ENCODE data around the gene ZNF862. TPM values are rescaled to one million over a fixed set of nuclear protein-coding genes. Genes with fewer than 3 reads are reported as not detected.

ZNF862 gene
- total and polyA plus RNA-seq, 2 of the 13 experiments (the other 11 are each of a cell fraction or from before 2014, with no cell fraction given), result 0.89 to 2.0 TPM

- TF ChIP-seq ZNF746 (CRISPR knock-in tag; IDR thresholded peaks at IDR 0.05) (no peak), ARNT (IDR thresholded peaks at IDR 0.05) (no peak), TOPORS (CRISPR knock-in tag; IDR thresholded peaks at IDR 0.05) (no peak), GABPA (IDR thresholded peaks at IDR 0.05; ENCODE audit: low read depth, low read length) (no peak), GABPA (CRISPR knock-in tag; IDR thresholded peaks at IDR 0.05; ENCODE audit: low read depth) (no peak)
These were observed 43.0 kb upstream of the ZNF862 start (continued) for GRCh38 chr7:149795126-149795525.

DNA sequence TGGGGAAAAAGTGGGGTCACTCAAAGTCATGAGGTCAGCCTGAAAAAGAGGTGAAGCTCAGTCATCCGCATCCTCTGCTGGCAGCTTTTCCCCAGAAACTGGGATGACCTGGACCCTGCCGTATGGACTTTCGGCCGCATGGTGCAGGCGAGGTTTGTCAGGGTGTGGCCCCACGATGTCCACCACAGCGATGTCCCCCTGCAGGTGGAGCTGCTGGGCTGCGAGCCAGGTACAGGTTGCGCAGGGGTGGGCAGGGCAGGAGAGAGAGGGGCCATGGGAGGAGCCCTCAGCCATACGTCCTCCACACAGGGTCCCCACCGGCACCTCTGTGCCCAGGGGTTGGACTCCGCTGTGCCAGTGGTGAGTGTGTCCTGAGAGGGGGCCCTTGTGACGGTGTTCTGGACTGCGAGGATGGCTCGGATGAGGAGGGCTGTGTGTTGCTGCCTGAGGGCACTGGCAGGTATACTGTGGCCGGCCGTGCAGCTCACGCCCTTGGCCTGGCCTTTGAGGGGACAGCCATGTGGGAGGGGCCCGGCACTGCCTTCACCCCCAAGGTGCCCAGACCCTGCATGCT, 41.8 kb upstream of the ZNF862 start:
- Histone ChIP-seq H2AFZ (ENCODE audit: low read length) (no peak overlapping the region), H3K79me2 (ENCODE audit: insufficient read depth, low read length) (no peaks in the 10 kb centered on the region), H3K27me3 (ENCODE audit: control insufficient read depth in 1 of 2, insufficient read depth in 2 of 2, low read length in 2 of 2) (0 out of 5 replicates have a peak, but pooled peaks cover 1 to 6% of the 10 kb centered on the region in 2 experiments), H3K27ac (ENCODE audit: extremely low read length, insufficient read depth, low read length) (no peak overlapping the region), H3K4me2 (ENCODE audit: low read depth, low read length) (no peak overlapping the region), H3K9me3 (ENCODE audit: low read length) (no peaks in the 10 kb centered on the region), H3K36me3 (replicated peaks in 1 of 2; ENCODE audit: control insufficient read depth in 1 of 2, insufficient read depth in 2 of 2, low read length in 2 of 2) (no peaks in the 10 kb centered on the region), H3K4me3 (replicated peaks in 1 of 3; ENCODE audit: insufficient read depth in 1 of 3, low read depth in 2 of 3, low read length in 3 of 3) (no peak overlapping the region), H4K20me1 (ENCODE audit: insufficient read depth, low read length) (no peaks in the 10 kb centered on the region), H3K9ac (ENCODE audit: insufficient read depth, low read depth, low read length) (no peak overlapping the region), H3K4me1 (ENCODE audit: insufficient read depth, low read length) (no peaks in the 10 kb centered on the region)
- 80% methylated on average over 12 of the region's 19 CpGs for WGBS (ENCODE audit: low lambda C conversion rate)
- TF ChIP-seq, protein P1, sequence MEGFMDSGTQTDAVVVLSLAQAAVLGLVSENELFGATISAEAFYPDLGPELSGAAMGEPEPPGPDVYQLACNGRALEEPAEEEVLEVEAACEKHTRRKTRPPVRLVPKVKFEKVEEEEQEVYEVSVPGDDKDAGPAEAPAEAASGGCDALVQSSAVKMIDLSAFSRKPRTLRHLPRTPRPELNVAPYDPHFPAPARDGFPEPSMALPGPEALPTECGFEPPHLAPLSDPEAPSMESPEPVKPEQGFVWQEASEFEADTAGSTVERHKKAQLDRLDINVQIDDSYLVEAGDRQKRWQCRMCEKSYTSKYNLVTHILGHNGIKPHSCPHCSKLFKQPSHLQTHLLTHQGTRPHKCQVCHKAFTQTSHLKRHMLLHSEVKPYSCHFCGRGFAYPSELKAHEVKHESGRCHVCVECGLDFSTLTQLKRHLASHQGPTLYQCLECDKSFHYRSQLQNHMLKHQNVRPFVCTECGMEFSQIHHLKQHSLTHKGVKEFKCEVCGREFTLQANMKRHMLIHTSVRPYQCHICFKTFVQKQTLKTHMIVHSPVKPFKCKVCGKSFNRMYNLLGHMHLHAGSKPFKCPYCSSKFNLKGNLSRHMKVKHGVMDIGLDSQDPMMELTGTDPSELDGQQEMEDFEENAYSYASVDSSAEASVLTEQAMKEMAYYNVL (CRISPR knock-in tag; IDR thresholded peaks at IDR 0.05; ENCODE audit: borderline replicate concordance), result no peak
- TF ChIP-seq GMEB1 (CRISPR knock-in tag; IDR thresholded peaks at IDR 0.05; ENCODE audit: borderline replicate concordance) (no peak), TP53 (CRISPR knock-in tag; conservative IDR thresholded peaks at IDR 0.05) (no peak), CC2D1A (CRISPR knock-in tag; IDR thresholded peaks at IDR 0.05) (no peak)
- TF ChIP-seq, protein P2, sequence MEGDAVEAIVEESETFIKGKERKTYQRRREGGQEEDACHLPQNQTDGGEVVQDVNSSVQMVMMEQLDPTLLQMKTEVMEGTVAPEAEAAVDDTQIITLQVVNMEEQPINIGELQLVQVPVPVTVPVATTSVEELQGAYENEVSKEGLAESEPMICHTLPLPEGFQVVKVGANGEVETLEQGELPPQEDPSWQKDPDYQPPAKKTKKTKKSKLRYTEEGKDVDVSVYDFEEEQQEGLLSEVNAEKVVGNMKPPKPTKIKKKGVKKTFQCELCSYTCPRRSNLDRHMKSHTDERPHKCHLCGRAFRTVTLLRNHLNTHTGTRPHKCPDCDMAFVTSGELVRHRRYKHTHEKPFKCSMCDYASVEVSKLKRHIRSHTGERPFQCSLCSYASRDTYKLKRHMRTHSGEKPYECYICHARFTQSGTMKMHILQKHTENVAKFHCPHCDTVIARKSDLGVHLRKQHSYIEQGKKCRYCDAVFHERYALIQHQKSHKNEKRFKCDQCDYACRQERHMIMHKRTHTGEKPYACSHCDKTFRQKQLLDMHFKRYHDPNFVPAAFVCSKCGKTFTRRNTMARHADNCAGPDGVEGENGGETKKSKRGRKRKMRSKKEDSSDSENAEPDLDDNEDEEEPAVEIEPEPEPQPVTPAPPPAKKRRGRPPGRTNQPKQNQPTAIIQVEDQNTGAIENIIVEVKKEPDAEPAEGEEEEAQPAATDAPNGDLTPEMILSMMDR (CRISPR knock-in tag; IDR thresholded peaks at IDR 0.05), result 0 out of 2 replicates have a peak, but pooled peaks have one; percentile 7
- intact Hi-C loops (cut with micrococcal nuclease; ENCODE audit: unreplicated experiment), result no loop called here
- no peak for FAIRE-seq
- ChIA-PET POLR2A (no interaction called here), CTCF (ENCODE audit: low intra/inter-chr PET ratio, low total read pairs) (no interaction called here)
- ATAC-seq, result no peak
- no peak for DNase-seq (ENCODE audit: low spot score)
- BruUV-seq (replicated peaks), result no TSS peak
- in situ Hi-C loops (cut with HindIII; ENCODE audit: extremely low pct_ligation_motif_present, low pct_unique_long_range_greater_than_20kb), result no loop called here
